SW480 (cell line): ENCODE results near the gene PCYT1A.
"Not testable (repeated sequence)": the region's sequence is repeated elsewhere in the genome, so short reads cannot be mapped to it uniquely, and the experiment has no call there.

Source experiments
- DNase-seq: peaks from one replicate; pipeline ENCODE4 v3.0.0-alpha.2; 2016; ENCODE audit warnings: low spot score

Gene PCYT1A

GRCh38 chr3:196192524-196193051 lies 94.9 kb downstream of the PCYT1A start:
- no peak for DNase-seq

DNA sequence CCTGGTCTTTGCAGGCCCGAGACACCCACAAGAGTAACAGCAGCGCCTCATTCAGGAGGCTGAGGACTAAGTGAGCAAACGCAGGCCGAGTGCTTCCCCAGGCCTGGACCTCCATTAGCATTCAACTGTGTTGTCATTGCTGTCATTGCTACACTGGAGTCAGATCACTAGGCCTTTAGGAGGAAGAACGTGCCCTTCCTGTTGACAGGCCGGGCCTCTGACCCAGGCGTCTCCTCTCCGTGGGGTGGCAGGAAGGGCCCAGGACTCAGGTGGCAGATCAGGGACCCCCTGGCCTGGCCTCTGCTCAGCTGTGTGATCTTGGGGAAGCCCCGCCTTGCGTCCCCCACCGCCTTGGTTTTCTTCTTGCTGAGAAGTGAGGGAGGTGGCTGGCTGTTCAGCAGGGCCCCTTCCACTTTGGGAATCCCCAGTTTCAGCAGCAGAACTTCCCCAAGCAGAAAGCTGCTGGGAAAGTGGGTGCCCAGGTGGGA lies 95.4 kb downstream of the PCYT1A start:
- no peak for DNase-seq

GRCh38 chr3:196189566-196190347 lies 97.8 kb downstream of the PCYT1A start:
- DNase-seq: no peak

GRCh38 chr3:196186651-196187573 lies 100.6 kb downstream of the PCYT1A start:
- DNase-seq: no peak

- no peak for DNase-seq
Observed at GRCh38 chr3:196184881-196185280, 102.6 kb downstream of the PCYT1A start.

DNA sequence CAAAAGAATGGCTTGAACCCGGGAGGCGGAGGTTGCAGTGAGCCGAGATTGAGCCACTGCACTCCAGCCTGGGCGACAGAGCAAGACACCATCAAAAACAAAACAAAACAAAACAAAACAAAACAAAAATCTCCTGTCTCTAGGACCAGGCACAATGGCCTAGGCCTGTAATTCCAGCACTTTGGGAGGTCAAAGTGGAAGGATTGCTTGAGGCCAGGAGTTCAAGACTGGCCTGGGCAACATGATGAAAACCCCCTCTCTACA lies 103.4 kb downstream of the PCYT1A start:
- DNase-seq: not testable (repeated sequence)

GRCh38 chr3:196181127-196181546 lies 106.4 kb downstream of the PCYT1A start:
- DNase-seq: no peak

GRCh38 chr3:196180346-196180745 lies 107.2 kb downstream of the PCYT1A start:
- no peak for DNase-seq
